ENCODE results near the gene C14orf132. TPM values are rescaled to one million over a fixed set of nuclear protein-coding genes. Genes with fewer than 3 reads are reported as not detected.

Gene C14orf132
- total RNA-seq, 1 donor from 2014 or later, result 3.7 TPM

DNA sequence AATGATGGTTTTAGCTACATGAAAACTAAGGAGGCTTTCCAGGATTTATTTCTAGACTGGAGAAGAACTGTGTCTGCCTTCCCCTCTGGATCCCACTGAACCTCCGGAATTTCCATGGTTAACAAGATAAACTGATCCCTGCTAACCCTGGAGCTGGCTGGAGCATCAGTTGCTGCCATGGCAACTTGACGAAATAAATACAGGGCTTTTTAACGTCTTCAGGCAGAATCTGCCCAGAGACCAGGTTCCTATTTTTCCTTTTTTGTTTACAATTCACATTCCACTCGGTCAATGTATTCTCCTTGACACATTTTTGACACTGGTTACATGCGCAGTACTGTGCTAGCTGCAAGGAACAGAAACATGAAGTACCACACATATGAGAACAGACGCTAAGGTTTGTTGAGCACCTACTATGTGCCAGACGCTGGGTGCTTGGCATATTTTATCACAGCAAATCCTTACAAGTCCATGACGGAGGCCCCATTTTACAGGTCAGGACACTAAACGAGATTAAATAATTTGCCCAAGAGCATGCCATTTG is 1.7 kb downstream of the C14orf132 start:
- no peak for DNase-seq

DNA sequence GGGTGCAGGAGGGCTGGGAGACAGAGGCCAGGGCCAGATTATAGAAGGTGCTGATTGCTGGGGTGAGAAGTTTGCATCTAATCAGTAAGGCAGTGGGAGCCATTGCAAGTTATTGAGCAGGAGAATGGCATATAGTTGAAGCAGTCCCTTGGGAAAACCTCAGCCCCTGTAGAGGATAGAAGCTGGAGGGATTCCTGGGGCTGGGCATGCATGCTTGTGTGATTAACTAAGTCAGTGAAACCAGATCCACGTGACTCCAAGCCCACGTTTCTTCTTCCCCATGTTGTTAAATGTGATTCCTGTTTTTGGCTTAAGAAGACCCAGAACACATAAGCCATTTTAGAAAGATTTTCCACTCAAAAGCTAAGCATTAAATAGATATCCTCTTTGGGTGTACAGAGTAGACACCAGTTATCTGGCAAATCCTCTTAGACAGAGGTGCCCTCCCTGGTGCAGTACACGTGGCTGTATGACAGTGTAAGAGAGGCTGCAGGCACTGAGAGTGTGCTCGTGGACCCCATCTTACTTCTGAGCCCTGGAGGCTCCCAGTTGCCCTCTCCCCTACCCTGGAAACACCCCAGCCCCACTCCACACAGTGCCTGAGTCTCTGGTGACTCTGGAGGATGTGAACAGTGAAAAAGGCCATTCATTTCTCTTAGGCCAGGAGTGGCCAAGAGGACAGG is 3.2 kb downstream of the C14orf132 start:
- no peak for DNase-seq

DNA sequence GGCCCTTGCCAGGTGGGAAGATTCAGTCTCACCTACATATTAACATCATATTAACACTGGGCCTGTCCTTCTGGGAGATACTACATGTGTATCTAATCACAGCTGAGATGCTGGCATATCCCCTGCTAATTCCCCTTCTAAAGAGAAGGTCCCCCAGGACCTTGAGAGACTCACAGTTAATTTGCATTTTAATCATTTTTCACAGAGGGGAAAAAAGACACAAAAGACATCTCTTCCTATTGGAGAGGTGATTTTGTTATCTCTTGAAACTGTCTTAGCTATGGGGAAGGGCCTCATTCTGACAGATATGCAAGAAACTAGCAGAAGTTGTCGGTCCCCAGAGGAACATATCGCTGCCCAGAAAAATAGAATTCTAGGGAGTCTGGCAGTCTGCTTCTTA is 7.5 kb downstream of the C14orf132 start:
- no peak for DNase-seq

DNA sequence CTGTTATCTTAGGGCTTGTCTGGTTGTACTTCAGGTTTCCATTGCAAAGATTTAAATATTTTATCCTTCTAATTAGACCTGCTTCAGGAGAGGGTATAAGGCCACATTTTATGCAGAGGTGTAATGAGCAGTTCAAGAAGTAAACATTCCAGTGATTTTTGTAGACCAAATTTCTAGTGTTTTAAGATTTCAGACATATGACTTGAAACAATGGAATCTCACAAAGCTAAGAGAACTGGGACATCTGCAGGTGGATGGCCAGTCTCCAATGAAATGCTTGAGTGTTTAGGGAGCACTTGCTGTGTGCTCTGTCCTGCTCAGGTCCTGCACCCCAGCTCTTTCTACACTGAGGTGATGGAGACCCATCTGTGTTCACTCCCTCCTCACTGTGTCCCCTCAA is 7.9 kb downstream of the C14orf132 start:
- no peak for DNase-seq

DNA sequence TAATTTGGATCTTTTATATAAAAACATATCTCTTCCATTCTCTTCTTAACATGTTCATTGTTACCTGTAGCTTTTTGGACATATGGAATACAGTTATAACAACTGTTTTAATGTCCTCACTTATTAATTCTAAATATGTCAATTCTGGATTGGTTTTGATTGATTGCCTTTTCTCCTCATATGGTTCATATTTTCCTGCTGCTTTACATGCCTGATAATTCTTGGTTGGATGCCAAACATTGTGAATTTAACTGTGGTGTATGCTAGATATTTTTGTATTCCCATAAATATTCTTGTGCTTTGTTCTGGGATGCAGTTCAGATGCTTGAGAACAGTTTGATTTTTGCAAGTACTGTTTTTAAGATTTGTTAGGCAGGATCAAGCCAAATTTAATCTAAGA is 10.8 kb downstream of the C14orf132 start:
- DNase-seq, result no peak

DNA sequence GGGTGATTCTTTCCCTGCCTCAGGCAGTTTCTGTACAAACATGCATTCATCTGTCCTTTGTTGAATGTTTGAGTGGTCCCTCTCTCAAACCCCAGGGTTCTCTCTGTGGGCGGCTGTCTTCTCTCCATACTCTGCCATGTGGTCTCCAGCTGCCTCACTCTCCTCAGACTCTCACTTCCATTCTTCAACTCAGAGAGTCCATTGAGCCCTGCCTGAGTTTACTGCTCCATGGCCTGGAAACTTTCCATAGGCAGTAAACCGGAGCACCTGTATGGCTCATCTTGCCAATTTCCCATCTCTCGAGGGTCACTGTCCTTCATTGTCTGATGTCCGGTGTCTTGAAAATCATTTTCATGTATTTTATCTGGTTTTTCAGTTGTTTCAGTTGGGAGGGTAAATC is 11.3 kb downstream of the C14orf132 start:
- no peak for DNase-seq

DNA sequence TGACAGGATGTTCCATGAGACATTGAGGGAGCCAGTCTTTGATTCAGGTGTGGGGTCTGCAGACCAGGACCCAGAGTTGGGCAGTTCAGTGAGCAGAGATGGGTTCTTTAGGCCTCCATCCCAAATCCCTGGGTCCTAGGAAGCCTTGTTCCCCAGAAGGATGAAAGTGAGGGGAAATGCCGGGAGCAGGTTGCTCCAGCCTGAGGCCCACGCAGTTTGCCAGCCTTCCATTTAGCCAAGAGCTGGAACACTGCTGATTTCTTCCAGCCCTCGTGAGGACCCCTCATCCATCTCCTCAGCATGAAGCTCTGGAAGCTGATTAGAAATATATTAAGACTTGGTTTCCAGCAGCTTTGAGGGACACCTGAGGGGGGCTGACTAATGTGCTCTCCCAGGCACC is 12.1 kb downstream of the C14orf132 start:
- no peak for DNase-seq

DNA sequence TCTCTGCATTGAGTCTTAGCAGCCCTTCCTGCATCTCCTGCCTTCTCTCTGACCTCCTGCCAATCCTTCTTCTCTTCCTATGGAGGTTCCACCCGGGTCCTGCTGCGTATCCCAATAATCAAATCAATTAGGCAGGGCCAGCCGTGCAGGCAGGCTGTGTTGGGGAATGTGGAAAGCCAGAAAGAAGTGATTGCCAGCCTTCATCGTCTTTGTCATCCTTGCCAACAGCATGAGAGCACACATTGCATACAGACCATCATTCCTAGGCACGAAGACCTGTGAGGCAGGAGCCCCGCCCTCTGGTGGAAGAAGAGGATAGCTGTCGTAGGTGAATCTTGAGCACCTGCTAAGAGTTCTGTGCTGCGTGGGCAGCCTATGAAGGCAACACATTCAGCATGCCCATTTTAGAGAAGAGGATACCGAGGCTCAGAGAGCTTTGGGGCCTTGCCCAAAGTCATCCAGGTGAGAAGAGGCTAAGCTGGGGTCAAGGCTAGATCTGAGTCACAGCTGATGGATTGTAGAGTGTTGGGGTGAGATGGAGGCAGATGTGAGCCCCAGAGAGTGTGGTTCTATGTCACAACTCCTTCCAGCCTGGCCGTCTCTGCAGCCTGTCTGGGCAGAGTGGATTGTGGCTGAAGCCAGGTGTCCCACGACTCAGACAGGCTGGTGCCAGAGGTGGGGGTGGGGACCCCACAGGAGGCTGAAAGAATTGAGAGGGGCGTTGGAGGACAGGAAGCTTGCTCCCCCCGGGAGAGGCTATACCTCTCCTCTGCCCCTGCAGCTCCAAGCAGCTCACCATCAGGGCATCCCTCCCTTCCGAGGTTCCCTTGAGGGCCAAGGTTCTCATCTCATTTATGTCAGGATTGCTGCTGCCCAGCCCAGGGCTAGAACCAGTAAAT is 12.7 kb downstream of the C14orf132 start:
- no peak for DNase-seq

DNA sequence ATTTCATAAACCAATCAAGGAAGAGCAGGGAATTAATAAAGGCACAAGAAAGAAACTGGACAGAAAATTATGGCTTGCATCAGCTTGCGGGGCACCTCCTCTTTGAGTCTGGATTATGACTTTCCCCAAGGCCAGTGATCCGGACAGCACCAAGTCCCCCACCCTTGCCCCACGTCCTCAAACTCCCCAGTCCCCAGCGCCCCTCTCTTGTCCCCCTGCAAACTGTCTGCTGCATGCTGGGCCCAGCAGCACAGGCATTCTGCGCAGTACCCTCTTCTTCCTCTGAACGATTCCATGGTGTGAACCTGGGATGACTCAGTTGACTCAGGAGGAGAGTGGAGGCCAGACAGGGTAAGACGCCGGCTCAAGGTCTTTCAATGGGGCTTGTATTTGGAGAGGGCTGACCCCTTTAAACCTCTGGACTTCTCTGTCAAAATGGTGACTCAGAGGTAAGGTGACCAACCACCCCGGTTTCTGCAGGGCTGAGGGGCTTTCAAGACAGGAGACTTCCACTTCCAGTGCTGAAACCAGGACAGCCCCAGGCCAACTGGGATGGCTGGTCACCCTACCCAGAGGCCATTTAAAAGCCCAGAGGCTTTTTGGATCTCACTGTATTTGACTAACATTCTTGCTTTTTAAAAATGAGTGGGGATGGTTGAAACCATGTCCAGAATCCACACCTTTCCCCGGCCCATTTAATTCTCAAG is 13.5 kb downstream of the C14orf132 start:
- no peak for DNase-seq

DNA sequence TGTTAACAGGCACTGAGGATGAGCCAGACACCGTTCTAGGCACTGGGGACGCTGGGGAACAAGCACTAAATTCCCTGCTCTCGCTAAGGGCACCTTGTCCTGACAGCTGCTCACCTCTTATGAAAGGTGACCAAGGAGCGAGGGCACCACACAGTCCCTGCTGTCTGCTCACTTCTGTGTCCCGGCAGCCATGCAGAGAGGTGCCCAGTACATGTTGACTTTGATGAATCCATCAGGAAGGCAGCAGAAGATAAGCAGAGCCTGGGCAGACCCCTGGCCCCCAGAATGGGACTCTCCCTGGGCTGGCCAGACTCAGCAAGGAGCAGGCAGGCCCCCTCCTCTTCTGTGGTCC is 14.1 kb downstream of the C14orf132 start:
- DNase-seq, result no peak

DNA sequence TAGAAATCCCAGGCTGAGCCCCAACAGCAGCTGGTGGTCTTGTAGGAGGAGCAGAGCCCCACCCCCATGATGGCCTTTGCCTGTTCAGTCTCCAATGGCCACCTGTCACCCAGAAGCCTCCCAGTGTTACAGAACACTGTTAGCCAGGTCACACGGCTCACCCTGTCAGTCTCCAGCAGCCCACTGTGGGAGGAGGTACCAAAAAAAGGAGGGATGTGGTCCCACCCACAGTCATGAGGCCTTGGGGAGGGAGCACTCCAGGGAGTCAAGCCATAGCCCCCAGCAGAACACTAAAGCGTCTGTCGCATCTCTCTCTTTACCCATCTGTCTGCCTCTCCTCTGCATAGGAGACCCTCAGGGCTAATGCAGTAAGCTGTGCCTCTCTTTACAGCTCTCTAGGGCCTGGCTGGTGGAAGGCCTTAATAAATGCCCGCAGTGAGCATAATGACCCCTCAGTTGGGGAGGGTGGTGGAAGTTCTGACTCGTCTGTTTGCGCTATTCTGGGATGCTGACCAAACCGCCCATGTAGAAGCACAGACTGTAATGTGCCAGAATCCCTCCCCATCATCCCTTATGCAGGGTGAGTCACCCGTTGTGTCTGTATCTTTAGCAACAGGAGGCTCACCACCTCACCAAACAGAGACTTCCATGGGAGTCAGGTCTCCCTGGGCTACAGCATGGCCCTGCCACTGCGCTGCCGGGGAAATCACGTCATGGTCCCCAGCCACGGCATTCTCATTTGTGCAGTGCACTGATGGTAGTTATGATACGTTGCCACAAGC is 14.6 kb downstream of the C14orf132 start:
- DNase-seq, result no peak

DNA sequence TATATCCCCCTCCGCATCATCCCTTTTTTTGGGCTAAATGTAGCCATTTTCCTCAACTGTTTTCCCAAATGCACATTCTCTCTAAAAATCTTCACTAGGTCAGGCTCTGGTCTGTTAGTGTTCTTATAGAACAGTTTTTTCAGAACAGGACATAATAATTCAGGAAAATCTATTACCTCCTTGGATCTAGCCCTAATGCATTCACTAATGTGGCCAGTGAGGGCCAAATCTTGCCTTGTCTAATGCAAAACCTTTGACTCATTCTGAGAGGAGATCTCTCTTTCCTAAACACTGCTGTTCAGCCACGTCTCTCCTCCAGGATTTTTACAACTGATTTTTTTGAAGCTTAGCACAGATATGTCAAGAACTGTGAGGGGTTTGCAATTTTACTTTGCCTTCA is 15.5 kb downstream of the C14orf132 start:
- DNase-seq, result no peak

DNA sequence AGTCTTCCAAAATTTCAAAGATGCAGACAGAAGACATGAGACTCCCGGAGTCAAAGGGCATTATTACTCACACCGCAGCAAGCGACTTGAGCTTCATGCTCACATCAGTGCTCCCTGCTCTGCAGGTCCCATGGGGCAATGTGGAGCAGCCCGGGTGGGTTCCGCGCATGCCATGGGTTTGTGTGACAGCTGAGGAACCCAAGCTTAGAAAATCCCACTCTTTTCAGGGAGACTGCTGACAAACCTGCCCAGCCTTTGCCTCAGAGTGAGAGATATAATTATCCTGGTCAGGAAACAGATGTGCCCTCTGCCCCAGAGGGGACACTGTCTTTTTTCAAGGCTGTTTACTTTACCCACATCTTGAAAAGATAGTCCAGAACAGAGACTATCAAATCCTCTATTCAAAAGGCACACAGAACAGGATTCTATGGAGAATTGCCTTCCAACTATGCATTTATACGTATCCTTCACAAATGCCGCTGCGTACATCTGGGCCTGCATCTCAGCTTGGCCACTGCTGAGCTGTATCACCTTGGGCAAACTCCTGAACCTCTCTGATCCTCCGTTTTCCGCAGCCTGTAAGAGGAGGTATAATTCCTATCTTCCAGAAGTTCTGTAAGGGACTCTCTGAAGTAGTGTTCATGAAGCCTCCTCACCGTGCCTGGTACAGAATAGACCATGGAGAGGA is 16.0 kb downstream of the C14orf132 start:
- no peak for DNase-seq

DNA sequence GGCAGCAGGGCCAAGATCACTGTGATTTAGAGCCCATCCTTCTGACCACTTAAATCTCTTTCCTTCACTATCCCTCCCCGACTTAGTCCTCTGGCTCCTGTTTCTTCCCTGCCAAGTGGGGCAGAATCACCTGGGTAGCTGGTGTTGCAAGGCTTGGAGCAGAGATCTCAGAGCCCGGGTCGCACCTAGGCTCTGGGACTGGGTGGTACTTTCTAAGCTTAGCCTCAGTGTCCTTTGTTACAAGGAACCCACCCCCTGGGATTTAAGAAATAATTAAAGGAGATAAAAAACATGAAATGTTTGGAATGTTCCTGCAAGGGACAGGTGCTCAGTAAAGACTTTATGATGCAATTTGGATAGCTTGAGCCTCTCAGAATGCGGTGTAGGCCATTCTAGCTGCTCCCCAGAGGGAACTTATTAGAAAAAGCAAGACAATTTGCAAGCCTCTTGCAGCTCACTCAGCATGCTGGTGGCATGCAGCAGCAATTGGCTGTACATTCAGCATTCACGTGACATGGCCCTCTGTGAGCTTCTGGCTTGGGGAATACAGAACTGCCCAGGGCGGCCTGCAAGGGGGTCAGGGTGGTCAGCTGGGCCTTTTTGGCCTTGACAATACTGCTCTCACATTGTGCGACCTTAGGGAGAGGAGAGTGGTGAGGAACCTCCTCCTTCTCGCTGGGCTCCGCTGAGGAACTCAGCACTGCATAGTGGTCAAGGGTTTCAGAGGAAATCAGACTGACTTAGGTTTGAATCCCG is 16.8 kb downstream of the C14orf132 start:
- DNase-seq, result no peak

DNA sequence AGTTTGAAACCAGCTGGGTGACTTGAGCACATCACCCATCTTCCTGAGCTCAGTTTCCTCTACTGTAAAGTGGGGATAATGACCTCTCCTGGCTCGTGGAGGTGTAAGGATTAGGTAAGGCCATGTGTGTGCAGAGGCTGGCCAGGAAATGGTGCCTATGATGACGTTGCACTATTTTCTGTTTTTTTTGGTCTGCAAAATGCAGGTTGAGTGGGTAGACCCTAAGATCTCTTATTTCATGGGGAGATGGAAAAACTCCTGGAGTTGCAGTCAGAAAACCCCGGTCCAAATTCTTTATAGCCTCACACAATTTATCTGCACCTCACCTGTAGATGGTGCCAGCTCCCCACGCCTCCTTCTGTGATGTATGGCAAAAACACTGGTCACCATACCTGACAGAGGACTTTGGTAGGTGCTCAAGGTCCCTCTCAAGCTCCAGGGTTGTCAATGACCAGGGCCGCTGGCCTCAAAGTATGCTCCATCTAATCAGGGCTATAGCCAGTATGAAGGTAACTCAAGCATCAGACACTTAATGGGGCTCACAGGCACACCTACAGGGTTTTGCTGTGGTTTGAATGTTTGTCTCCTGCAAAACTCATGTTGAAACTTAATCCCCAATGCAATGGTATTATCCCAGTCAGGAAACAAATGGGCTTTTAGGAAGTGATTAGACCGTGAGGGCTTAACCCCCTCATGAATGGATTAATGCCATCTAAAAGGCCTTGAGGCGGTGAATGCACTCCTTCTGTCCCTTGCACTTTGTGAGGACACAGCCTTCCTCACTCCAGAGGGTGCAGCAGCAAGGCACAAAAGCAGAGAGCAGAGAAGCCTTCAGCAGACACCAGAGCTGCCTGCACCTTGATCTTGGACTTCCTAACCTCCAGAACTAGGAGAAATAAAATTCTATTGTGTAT is 17.6 kb downstream of the C14orf132 start:
- DNase-seq, result no peak

DNA sequence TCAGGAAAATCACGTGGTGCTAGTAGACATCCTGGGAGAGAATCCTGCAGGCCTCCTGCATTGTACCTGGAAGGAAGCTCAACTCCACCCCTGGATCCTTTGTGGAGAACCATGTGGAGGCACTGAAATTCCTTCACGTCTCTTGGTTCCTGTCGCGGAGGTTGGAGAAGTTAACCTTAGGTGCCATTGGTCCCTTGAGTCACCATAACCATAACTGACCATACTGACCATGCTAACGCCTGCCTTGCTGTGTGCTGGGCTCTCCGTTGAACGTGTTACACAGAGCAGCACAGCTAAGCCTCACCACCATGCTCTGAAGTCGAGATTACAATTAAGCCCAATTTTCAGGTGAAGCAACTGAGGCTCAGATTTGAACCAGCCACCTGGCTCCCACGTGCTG is 18.6 kb downstream of the C14orf132 start:
- no peak for DNase-seq

DNA sequence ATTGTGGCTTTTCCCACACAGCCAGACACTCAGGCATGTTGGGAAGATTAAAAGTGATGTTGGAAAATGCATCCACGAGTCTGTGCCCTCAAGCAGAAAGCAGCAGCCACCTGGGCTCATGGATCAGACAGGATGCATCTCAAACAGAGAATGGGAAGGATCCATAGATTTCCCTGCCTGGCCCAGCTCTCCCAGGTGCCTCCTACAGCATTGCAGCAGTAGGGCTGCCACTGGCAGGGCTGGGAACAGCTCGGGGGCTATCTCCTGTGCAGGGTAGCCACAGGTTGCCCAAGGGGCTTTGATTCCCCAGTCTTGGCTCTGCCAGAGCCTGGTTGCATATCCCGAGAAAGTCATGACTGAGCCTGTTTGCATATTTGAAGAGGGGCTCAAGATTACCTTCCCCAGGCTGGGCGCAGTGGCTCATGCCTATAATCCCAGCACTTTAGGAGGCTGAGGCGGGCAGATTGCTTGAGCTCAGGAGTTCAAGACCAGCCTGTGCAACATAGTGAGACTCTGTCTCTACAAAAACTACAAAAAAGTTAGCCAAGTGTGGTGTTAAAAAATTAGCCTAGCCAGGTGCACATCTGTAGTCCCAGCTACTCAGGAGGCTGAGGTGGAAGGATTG is 19.5 kb downstream of the C14orf132 start:
- DNase-seq, result no peak

DNA sequence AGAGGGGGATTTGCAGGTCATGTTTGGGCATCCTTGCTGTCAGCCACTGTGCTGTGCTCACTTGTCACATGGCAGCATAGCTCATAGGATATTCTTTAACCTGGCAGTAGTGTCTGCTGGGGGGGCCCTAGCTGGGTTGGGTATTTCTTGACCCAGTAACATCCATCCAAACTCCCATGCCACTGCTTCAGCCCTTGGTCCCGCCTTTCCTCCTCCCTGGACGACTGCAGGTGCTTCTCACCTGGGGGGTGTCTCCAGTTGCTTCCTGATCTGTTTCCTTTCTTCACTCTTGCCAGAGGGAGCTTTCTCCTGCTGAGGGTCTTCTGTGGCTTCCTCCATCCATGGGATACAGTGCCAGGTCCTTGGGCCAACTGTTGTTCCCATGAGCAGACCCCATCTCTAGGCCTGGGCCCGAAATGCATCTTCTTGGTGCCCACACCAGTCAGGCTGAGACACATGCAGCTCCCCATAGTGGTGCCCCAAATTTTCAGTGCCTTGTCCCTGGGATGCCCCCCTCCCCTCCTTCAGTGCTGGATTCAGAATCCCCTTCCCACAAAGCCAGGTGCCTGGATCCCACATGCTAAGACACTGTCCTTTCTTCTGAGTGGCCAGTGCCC is 20.5 kb downstream of the C14orf132 start:
- DNase-seq, result no peak

Data from dermis blood vessel endothelial cell (primary cell).